ENCODE results near the gene TMEM86B. TPM values are rescaled to one million over a fixed set of nuclear protein-coding genes. Genes with fewer than 3 reads are reported as not detected.
A peak's percentile ranks its signal among the peaks of the same experiment; 100 is the strongest.

The TMEM86B gene
- total RNA-seq, 2 experiments from 2014 or later, result 11.7 to 11.8 TPM

DNA sequence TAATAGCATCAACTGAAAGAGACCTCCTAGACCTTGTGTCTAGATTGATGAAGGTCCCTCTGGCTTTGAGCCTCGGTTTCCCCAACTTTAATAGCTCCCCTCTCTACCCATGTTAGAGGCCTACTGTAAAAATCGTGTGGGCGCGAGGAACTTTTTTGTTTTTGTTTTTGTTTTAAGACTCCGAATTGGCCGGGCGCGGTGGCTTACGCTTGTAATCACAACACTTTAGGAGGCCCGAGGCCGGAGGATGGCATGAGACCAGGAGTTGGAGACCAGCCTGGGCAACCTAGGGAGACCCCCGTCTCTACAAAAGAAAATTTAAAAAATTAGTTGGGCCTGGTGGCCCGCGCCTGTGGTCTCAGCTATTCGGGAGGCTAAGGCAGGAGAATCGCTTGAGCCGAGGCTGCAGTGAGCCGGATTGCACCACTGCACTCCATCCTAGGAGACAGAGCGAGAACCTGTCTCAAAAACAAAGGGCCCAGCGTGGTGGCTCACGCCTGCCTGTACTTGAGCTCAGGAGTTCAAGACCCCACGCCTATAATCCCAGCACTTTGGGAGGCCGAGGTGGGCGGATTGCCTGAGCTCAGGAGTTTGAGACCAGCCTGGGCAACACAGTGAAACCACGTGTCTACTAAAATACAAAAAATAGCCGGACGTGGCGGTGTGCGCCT is 31.1 kb upstream of the TMEM86B start:
- DNase-seq (peak in 1 of 14 experiments; percentile 50), ATAC-seq (ENCODE audit: poor library complexity) (no peak)
- peaks cover 0 to 5% of the 10 kb centered on the region in 2 experiments for H3K9me3 ChIP-seq (ENCODE audit: control insufficient read depth in 1 of 2, insufficient read depth in 1 of 2, low read length in 2 of 2)
- peaks cover 46% of the 10 kb centered on the region for H3K4me1 ChIP-seq (ENCODE audit: insufficient read depth, low read length)
- Mint-ChIP-seq H3K27ac (peak overlapping the region; percentile 97), H3K4me1 (ENCODE audit: low read depth) (peaks cover 36% of the 10 kb centered on the region), H3K27me3 (no peaks in the 10 kb centered on the region), H3K36me3 (ENCODE audit: low read depth) (peaks cover 42% of the 10 kb centered on the region), H3K4me3 (peak overlapping the region; percentile 89), H3K9me3 (no peaks in the 10 kb centered on the region)
- TF ChIP-seq CTCF (IDR thresholded peaks at IDR 0.05), result no peak
- POLR2A ChIA-PET, result interaction anchor here (0.7 to 3.7 kb wide), 24 partner anchors 9 to 365 kb away, joined by 3 to 79 read pairs (median 4); partner anchors contain the start of genes BRSK1, FIZ1, HSPBP1 and ISOC2
- H3K4me3 ChIP-seq (ENCODE audit: low read length), result peak overlapping the region; percentile 76
- CTCF ChIA-PET, result interaction anchor here (1.1 to 2.3 kb wide), 3 partner anchors 42 to 244 kb away, joined by 4 to 10 read pairs (median 7); no protein-coding TSS in a partner anchor
- no peaks in the 10 kb centered on the region for H3K36me3 ChIP-seq (ENCODE audit: insufficient read depth, low read length)
- peak overlapping the region; percentile 92 to 93 for H3K27ac ChIP-seq (ENCODE audit: low read depth in 1 of 2, low read length in 2 of 2)
- no peaks in the 10 kb centered on the region for H3K27me3 ChIP-seq (ENCODE audit: control insufficient read depth in 1 of 2, insufficient read depth in 2 of 2, low read length in 2 of 2)
- intact Hi-C loops (cut with DNase I, micrococcal nuclease), result loop anchor here (1.0 to 10.0 kb wide), 10 partner anchors 21 to 1053 kb away; partner anchors contain the start of genes HSPBP1 (in 2 of the 2), KMT5C (in 1 of the 2), PPP1R12C (in 1 of the 2) and RPL28 (in 1 of the 2)

GRCh38 chr19:55258828-55259539 is 30.4 kb upstream of the TMEM86B start, which contains the start of gene PPP6R1:
TSS of gene PPP6R1 (minus strand) at chr19:55259017. CDS start at chr19:55247103, 11,914 bp downstream.
- Histone ChIP-seq H3K9me3 (ENCODE audit: control insufficient read depth in 1 of 2, insufficient read depth in 1 of 2, low read length in 2 of 2) (peaks cover 0 to 5% of the 10 kb centered on the region in 2 experiments), H3K36me3 (ENCODE audit: insufficient read depth, low read length) (no peaks in the 10 kb centered on the region), H3K27ac (ENCODE audit: low read depth in 1 of 2, low read length in 2 of 2) (peak within 1 kb of the TSS; percentile 92 to 93), H3K4me1 (ENCODE audit: insufficient read depth, low read length) (peaks cover 52% of the 10 kb centered on the region), H3K4me3 (ENCODE audit: low read length) (peak within 1 kb of the TSS; percentile 76), H3K27me3 (ENCODE audit: control insufficient read depth in 1 of 2, insufficient read depth in 2 of 2, low read length in 2 of 2) (no peaks in the 10 kb centered on the region)
- POLR2A ChIA-PET, result interaction anchor here (0.7 to 3.7 kb wide), 24 partner anchors 8 to 376 kb away, joined by 3 to 79 read pairs (median 4); partner anchors contain the start of genes BRSK1, FIZ1, HSPBP1 and ISOC2
- no peaks in the 10 kb centered on the region for H3K27me3 Mint-ChIP-seq
- H3K27ac Mint-ChIP-seq, result peak within 1 kb of the TSS; percentile 97
- peak; percentile 76 for ATAC-seq (ENCODE audit: poor library complexity)
- DNase-seq, result peak; percentile 87 to 99 (median 92)
- H3K4me1 Mint-ChIP-seq (ENCODE audit: low read depth), result peaks cover 41% of the 10 kb centered on the region
- CTCF ChIA-PET, result interaction anchor here (1.1 to 2.3 kb wide), 3 partner anchors 43 to 245 kb away, joined by 4 to 10 read pairs (median 7); no protein-coding TSS in a partner anchor
- peak within 1 kb of the TSS; percentile 91 for H3K4me3 Mint-ChIP-seq
- TF ChIP-seq CTCF (IDR thresholded peaks at IDR 0.05), result no peak
- intact Hi-C loops (cut with DNase I, micrococcal nuclease), result loop anchor here (1.0 to 10.0 kb wide), 10 partner anchors 21 to 1053 kb away; partner anchors contain the start of genes HSPBP1 (in 2 of the 2), KMT5C (in 1 of the 2), PPP1R12C (in 1 of the 2) and RPL28 (in 1 of the 2)
- peaks cover 46% of the 10 kb centered on the region for H3K36me3 Mint-ChIP-seq (ENCODE audit: low read depth)
- no peaks in the 10 kb centered on the region for H3K9me3 Mint-ChIP-seq

GRCh38 chr19:55258476-55258827 is 29.9 kb upstream of the TMEM86B start:
- H3K27ac Mint-ChIP-seq, result peak overlapping the region; percentile 97
- H3K4me3 Mint-ChIP-seq, result peak overlapping the region; percentile 89
- ATAC-seq (ENCODE audit: poor library complexity) (peak; percentile 9), DNase-seq (peak in 9 of 14 experiments; percentile 27 to 70 (median 44))
- Histone ChIP-seq H3K9me3 (ENCODE audit: control insufficient read depth in 1 of 2, insufficient read depth in 1 of 2, low read length in 2 of 2) (peaks cover 0 to 5% of the 10 kb centered on the region in 2 experiments), H3K27me3 (ENCODE audit: control insufficient read depth in 1 of 2, insufficient read depth in 2 of 2, low read length in 2 of 2) (no peaks in the 10 kb centered on the region), H3K4me1 (ENCODE audit: insufficient read depth, low read length) (peaks cover 57% of the 10 kb centered on the region), H3K36me3 (ENCODE audit: insufficient read depth, low read length) (no peaks in the 10 kb centered on the region), H3K4me3 (ENCODE audit: low read length) (peak overlapping the region; percentile 76), H3K27ac (ENCODE audit: low read depth in 1 of 2, low read length in 2 of 2) (peak overlapping the region; percentile 78 to 93)
- CTCF ChIA-PET, result interaction anchor here (1.1 to 2.3 kb wide), 2 partner anchors 43 to 160 kb away, joined by 4 to 10 read pairs; no protein-coding TSS in a partner anchor
- intact Hi-C loops (cut with DNase I, micrococcal nuclease), result loop anchor here (2.0 to 10.0 kb wide), 7 partner anchors 81 to 1054 kb away; partner anchors contain the start of genes PPP1R12C (in 1 of the 2), UBE2S (in 1 of the 2), ZNF524 (in 1 of the 2) and ZNF865 (in 1 of the 2)
- POLR2A ChIA-PET, result interaction anchor here (0.7 to 5.2 kb wide), 16 partner anchors 8 to 376 kb away, joined by 3 to 79 read pairs (median 5); partner anchors contain the start of genes BRSK1, FIZ1, HSPBP1 and ISOC2
- no peak for TF ChIP-seq CTCF (IDR thresholded peaks at IDR 0.05)
- H3K4me1 Mint-ChIP-seq (ENCODE audit: low read depth), result peaks cover 46% of the 10 kb centered on the region
- H3K9me3 Mint-ChIP-seq, result no peaks in the 10 kb centered on the region
- no peaks in the 10 kb centered on the region for H3K27me3 Mint-ChIP-seq
- H3K36me3 Mint-ChIP-seq (ENCODE audit: low read depth), result peaks cover 51% of the 10 kb centered on the region
